GM23248 (cell line): ENCODE measurements around the gene FRY.

Source experiments
- EZH2 ChIP-seq: fragments of 200-600 bp; sonication (generic); IDR thresholded peaks from 2 replicates; pipeline ENCODE4 v1.6.1; 2018; ENCODE audit warnings: antibody characterized with exemption, mild to moderate bottlenecking; ENCODE audit not compliant: insufficient read depth, poor library complexity, severe bottlenecking
- EZH2phosphoT487 ChIP-seq: fragments of 200-600 bp; sonication (generic); IDR thresholded peaks from 2 replicates; pipeline ENCODE4 v1.6.1; 2018; ENCODE audit warnings: antibody characterized with exemption, moderate library complexity, mild to moderate bottlenecking, low read depth; ENCODE audit not compliant: insufficient read depth

- TF ChIP-seq EZH2phosphoT487, result no peak
- no peak for TF ChIP-seq EZH2
Observed at GRCh38 chr13:32073180-32073864, 41.7 kb downstream of the FRY start.
